ENCODE measurements around the gene TMEM161A. TPM values are rescaled to one million over a fixed set of nuclear protein-coding genes. Genes with fewer than 3 reads are reported as not detected.

TMEM161A gene
- polyA plus RNA-seq, 1 donor from 2014 or later = 19.5 TPM

DNA sequence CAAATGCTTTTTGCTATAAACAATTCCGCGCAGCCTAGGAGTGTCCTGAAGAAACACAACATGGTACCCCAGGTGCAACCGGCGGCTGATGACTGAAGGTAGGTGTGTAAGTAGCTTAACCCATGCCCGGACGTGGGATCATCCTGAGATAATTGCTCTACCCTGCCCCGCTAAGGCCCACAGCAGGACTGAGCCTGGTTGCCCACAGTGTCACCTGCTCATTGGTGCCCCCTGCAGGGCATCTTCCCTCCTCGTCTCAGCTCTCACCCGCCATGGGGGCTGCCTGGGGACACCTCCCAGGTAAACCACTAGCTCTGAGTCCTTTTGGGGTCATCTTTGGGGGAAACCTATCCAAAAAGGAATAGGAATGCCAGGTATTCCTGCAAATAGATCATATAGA is 22.3 kb downstream of the TMEM161A start:
- H4K20me1 ChIP-seq (ENCODE audit: insufficient read depth) = no peaks in the 10 kb centered on the region
- H3K36me3 ChIP-seq (ENCODE audit: insufficient read depth, low read length) = no peaks in the 10 kb centered on the region
- no peaks in the 10 kb centered on the region for H3K79me2 ChIP-seq (replicated peaks; ENCODE audit: insufficient read depth, low read length)
- no peaks in the 10 kb centered on the region for H3F3A ChIP-seq (ENCODE audit: insufficient read depth, low read length, poor library complexity, severe bottlenecking)
- no peak overlapping the region for H3K4me2 ChIP-seq (ENCODE audit: low read length)
- no peak overlapping the region for H3K4me3 ChIP-seq (ENCODE audit: low read length)
- TF ChIP-seq EP300 (conservative IDR thresholded peaks at IDR 0.05; ENCODE audit: poor library complexity, severe bottlenecking) = no peak
- TF ChIP-seq, protein P1, sequence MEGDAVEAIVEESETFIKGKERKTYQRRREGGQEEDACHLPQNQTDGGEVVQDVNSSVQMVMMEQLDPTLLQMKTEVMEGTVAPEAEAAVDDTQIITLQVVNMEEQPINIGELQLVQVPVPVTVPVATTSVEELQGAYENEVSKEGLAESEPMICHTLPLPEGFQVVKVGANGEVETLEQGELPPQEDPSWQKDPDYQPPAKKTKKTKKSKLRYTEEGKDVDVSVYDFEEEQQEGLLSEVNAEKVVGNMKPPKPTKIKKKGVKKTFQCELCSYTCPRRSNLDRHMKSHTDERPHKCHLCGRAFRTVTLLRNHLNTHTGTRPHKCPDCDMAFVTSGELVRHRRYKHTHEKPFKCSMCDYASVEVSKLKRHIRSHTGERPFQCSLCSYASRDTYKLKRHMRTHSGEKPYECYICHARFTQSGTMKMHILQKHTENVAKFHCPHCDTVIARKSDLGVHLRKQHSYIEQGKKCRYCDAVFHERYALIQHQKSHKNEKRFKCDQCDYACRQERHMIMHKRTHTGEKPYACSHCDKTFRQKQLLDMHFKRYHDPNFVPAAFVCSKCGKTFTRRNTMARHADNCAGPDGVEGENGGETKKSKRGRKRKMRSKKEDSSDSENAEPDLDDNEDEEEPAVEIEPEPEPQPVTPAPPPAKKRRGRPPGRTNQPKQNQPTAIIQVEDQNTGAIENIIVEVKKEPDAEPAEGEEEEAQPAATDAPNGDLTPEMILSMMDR (IDR thresholded peaks at IDR 0.05; ENCODE audit: poor library complexity, severe bottlenecking) = no peak
- TF ChIP-seq RAD21 (conservative IDR thresholded peaks at IDR 0.05) = no peak
- no peak for TF ChIP-seq SMC3 (conservative IDR thresholded peaks at IDR 0.05; ENCODE audit: poor library complexity)
- no peak for TF ChIP-seq TAF1 (IDR thresholded peaks at IDR 0.05; ENCODE audit: low read depth)
- no peak for TF ChIP-seq MXI1 (conservative IDR thresholded peaks at IDR 0.05; ENCODE audit: poor library complexity, severe bottlenecking)
- TF ChIP-seq POLR2AphosphoS5 (IDR thresholded peaks at IDR 0.05) = no peak
- TF ChIP-seq, protein P2, sequence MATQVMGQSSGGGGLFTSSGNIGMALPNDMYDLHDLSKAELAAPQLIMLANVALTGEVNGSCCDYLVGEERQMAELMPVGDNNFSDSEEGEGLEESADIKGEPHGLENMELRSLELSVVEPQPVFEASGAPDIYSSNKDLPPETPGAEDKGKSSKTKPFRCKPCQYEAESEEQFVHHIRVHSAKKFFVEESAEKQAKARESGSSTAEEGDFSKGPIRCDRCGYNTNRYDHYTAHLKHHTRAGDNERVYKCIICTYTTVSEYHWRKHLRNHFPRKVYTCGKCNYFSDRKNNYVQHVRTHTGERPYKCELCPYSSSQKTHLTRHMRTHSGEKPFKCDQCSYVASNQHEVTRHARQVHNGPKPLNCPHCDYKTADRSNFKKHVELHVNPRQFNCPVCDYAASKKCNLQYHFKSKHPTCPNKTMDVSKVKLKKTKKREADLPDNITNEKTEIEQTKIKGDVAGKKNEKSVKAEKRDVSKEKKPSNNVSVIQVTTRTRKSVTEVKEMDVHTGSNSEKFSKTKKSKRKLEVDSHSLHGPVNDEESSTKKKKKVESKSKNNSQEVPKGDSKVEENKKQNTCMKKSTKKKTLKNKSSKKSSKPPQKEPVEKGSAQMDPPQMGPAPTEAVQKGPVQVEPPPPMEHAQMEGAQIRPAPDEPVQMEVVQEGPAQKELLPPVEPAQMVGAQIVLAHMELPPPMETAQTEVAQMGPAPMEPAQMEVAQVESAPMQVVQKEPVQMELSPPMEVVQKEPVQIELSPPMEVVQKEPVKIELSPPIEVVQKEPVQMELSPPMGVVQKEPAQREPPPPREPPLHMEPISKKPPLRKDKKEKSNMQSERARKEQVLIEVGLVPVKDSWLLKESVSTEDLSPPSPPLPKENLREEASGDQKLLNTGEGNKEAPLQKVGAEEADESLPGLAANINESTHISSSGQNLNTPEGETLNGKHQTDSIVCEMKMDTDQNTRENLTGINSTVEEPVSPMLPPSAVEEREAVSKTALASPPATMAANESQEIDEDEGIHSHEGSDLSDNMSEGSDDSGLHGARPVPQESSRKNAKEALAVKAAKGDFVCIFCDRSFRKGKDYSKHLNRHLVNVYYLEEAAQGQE (IDR thresholded peaks at IDR 0.05; ENCODE audit: borderline replicate concordance) = no peak
- no peak for TF ChIP-seq EZH2 (IDR thresholded peaks at IDR 0.05; ENCODE audit: borderline replicate concordance, insufficient read depth, low read length, poor library complexity, severe bottlenecking)
- no peaks in the 10 kb centered on the region for H3K9me3 ChIP-seq (ENCODE audit: low read length)
- no peaks in the 10 kb centered on the region for H3K27me3 ChIP-seq (ENCODE audit: insufficient read depth, low read depth, low read length)
- no peaks in the 10 kb centered on the region for H3K9me2 ChIP-seq (ENCODE audit: insufficient read depth, low read length)
- no peak overlapping the region for H3K27ac ChIP-seq (ENCODE audit: low read length)
- no peak overlapping the region for H3K9ac ChIP-seq (ENCODE audit: low read length)
- no peak overlapping the region for H2AFZ ChIP-seq (ENCODE audit: low read depth, low read length)

DNA sequence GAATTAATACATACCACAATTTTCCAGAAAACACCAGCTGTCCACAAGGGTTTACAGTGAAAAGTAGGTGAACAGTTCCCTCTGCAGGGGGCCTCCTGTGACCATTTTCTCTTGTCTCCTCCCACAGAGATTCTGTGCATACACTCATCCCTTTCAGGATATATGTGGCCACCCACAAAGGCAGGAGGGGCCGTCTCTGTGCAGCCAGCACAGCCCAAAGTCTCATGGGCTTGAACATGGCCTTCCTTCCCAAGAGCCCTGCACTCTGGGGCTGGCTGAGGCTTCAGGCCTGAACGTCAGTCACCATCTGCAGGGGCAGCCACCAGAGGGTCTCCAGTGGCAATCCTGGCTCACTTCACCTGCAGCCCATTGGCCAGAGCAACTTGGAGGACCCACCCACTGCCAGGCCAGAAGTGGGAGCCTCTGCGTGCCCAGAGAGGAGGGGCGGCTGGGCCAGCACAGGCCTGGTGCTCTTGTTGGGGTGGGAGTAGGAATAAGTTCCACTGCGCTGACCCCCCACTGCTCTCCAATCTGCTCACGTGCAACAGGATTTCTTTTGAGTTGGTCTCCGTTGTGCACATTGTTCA is 25.1 kb downstream of the TMEM161A start:
- H3K9me2 ChIP-seq (ENCODE audit: insufficient read depth, low read length) = no peaks in the 10 kb centered on the region
- no peaks in the 10 kb centered on the region for H3K9me3 ChIP-seq (ENCODE audit: low read length)
- TF ChIP-seq POLR2AphosphoS5 (IDR thresholded peaks at IDR 0.05) = peak; percentile 10
- TF ChIP-seq RAD21 (conservative IDR thresholded peaks at IDR 0.05) = no peak
- no peaks in the 10 kb centered on the region for H3F3A ChIP-seq (ENCODE audit: insufficient read depth, low read length, poor library complexity, severe bottlenecking)
- H3K36me3 ChIP-seq (ENCODE audit: insufficient read depth, low read length) = no peaks in the 10 kb centered on the region
- no peak overlapping the region for H3K4me3 ChIP-seq (ENCODE audit: low read length)
- no peaks in the 10 kb centered on the region for H3K27me3 ChIP-seq (ENCODE audit: insufficient read depth, low read depth, low read length)
- H4K20me1 ChIP-seq (ENCODE audit: insufficient read depth) = no peaks in the 10 kb centered on the region
- H3K27ac ChIP-seq (ENCODE audit: low read length) = no peak overlapping the region
- H3K4me2 ChIP-seq (ENCODE audit: low read length) = no peak overlapping the region
- no peaks in the 10 kb centered on the region for H3K79me2 ChIP-seq (replicated peaks; ENCODE audit: insufficient read depth, low read length)
- no peak overlapping the region for H2AFZ ChIP-seq (ENCODE audit: low read depth, low read length)
- H3K9ac ChIP-seq (ENCODE audit: low read length) = no peak overlapping the region

Data from neural cell (in vitro differentiated cells).